ENCODE data around the gene RAMP3. TPM values are rescaled to one million over a fixed set of nuclear protein-coding genes. Genes with fewer than 3 reads are reported as not detected.

The RAMP3 gene
- total RNA-seq, 1 experiment from 2014 or later = not detected

DNA sequence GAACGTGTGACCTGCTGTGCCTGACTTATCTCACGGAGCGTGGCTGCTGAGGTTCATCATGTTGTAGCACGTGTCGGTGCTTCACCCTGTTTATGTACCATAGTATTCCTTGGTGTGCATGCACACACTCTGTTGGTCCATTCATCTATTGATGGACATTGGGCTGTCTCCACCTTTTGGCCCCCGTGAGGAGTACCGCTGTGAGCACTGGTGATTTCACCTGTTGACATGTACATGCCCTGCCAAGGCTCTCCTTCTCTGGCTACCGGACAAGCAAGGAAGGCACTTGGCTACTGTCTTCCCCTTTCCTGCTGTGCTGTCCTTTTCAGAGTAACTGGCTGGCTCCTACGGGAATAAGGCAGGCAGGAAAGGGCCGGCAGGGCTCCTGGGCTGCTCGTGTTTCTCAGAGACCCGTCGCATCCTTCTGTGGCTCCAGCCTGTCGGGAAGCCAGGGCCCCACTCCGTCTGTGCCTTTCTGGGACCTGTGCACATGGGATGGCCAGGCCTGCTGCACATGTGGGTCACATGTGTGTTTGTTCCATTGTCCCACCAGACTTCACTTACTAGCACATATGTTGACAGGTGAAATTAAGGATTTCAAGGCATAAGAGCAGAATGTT, 28.3 kb upstream of the RAMP3 start:
- in situ Hi-C loops (cut with HindIII; ENCODE audit: low pct_unique_long_range_greater_than_20kb, low sequenced_read_pairs) = no loop called here
- DNase-seq (ENCODE audit: low read depth, low spot score) = peak; percentile 31

DNA sequence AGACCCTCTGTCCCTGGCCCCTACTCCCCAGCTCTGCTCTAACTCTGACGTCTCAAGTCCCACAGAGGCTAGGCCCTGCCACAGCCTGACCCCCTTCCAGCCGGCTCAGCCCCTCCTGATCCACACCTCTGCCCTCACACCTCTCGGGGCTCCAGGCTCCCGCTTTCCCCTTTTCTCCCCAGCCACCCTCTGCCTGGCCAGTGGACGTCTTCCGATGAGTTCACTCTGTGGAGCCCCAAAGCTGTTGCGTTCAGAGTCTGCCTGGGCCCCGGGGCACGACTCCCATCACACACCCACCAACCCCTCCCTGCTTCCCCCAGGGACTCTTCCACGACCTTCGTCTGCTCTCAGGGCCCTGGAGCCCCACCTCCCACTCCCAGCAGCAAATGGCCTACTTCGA, 27.7 kb upstream of the RAMP3 start:
- DNase-seq (ENCODE audit: low read depth, low spot score) = no peak
- in situ Hi-C loops (cut with HindIII; ENCODE audit: low pct_unique_long_range_greater_than_20kb, low sequenced_read_pairs) = no loop called here

DNA sequence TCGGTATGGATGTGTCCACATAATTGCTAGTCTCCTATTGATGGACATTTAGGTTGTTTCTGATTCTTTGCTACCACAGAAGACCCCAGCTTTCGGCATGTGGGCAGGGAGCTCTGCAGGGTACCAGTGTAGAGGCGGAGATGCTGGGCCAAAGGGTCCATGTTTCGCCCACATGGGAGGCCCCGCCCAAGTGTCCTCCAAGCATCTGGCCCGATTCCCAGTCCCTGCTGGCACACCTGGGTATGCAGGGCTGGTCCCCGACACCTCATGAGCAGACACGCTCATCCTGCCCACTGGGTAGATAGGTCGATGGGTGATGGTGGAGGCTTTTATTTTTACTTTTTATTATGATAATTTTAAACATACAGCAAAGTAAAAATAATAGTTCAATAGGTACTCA, 26.7 kb upstream of the RAMP3 start:
- in situ Hi-C loops (cut with HindIII; ENCODE audit: low pct_unique_long_range_greater_than_20kb, low sequenced_read_pairs) = no loop called here
- DNase-seq (ENCODE audit: low read depth, low spot score) = no peak

DNA sequence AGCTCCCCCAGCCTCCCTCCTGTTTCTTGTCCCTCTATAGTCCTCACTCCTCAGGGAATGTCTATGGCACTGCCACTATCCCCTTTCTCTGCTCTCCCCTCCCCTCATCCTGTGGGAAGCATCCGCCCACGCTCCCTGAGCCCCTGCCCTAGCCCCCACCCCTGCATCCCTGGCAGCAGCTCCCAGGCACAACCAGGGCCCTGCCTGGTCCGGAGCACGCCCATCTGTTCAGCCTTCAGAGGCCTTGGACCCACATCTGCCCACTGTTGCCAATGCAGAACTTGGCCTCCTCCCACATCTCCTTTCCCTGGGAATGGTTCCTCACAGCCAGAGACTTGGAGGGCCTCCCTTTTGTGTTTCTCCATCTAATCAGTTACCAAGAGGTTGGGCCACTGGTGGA, 25.7 kb upstream of the RAMP3 start:
- DNase-seq (ENCODE audit: low read depth, low spot score) = no peak
- in situ Hi-C loops (cut with HindIII; ENCODE audit: low pct_unique_long_range_greater_than_20kb, low sequenced_read_pairs) = no loop called here

DNA sequence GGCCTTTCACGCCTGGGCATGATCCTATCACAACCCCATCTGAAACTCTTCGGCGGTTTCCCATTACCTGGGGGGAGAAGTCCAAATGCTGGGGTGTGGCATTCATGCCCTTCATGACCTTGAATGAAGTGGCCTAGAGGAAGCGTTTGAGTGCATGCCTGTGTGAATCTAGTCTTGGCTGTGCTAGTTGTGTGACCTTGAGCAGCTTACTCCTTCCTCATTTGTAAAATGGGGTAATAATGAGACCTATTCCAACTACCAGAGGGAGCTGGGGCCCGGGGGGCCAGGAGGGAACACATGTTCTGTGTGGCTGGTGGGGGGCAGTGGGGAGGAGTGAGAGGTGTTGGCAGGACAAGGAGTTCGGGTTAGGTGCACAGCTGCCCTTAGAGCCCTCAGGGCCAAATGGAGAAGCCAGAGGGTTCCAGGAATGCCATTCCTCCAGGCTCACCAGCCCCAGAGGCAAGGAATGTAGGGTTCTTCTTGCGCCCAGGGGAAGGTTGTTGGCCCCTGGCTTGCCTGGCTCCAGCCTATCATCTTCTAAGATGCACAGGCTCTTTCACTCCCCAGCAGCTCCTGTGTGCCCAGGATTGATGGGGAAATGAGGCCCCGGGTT, 24.8 kb upstream of the RAMP3 start:
- in situ Hi-C loops (cut with HindIII; ENCODE audit: low pct_unique_long_range_greater_than_20kb, low sequenced_read_pairs) = no loop called here

DNA sequence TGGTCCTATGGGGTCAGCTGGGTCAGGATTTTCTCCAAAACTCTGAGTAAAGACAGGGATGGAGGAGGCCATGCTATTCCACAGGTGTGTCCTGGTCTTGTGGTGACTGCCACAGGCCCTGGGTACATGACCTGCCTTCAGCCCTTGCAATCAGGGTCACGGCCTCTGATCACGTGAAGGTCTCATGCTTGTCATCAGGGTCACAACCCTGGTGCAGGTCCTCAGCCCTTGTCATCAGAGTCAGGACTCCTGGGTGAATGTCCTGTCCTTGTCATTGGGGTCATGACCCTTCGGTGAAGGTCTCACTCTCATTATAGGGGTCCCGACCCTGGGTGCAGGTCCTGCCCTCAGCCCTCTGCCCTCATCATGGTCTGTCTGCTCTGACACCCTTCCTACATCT, 24.2 kb upstream of the RAMP3 start:
- DNase-seq (ENCODE audit: low read depth, low spot score) = no peak
- in situ Hi-C loops (cut with HindIII; ENCODE audit: low pct_unique_long_range_greater_than_20kb, low sequenced_read_pairs) = no loop called here

More for the DNA sequence above, 24.8 kb upstream of the RAMP3 start:
- no peak for DNase-seq (ENCODE audit: low read depth, low spot score)

DNA sequence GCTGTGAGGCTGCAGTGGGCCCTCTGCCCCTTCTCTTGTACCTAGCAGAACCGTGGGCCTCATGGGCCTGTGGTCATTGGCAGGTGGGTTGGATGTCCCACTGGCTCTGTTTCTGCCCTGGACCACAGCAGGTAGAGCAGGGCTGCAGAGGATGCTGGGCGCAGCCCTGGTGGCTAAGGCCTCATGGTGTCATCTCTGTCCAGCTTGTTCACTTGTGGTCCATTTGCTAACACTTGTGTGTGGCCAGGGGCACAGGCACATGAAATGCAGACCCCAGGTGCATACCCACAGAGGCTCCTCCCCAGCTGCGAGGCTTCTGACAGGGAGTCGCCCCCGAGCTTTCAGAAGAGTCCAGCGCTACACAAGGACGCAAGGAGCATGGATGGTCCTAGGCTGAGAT, 23.7 kb upstream of the RAMP3 start:
- no peak for DNase-seq (ENCODE audit: low read depth, low spot score)
- in situ Hi-C loops (cut with HindIII; ENCODE audit: low pct_unique_long_range_greater_than_20kb, low sequenced_read_pairs) = no loop called here

DNA sequence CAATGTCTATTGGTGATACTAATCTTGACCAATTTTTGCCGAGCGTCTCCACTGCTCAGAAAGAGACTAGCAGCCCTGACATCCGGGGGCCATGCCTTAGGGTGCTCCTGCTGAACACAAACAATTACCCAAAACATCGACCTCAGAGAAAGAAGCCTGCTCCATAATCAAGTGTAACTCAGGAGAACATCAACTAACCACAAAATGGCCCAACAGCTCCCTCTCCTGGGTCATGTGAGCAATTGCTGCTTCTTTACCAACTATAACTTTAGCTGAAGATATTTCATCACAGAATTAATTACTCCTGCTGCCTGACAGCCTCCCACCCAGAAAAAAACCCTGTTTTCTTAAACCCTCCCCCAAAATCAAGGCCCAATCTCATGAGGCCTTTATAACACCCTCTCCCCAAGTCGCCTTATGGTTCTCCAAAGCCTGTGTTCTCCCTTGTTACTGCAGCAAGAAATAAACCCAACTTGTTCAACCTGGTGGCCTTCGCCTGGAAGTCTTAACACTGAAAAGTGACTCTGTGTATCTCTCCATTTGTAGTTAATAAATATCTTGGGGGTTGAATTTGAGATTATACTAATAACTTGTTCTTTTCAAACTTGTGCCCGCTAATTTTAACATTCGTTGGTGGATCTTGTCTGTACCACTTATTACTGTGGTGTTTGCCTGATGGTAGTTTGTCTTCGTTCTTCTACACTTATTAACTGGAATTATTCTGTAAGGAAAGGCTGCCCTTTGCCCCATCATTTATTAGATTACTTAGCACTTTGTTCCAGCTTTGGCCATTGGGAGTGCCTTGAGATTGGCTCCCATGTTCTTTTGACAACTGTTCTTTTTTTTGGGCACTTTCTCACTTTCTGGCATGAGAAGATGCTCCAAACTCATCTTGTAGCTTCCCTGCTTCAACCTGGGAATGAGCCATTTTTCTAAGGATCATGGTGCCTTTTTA, 21.2 kb upstream of the RAMP3 start:
- in situ Hi-C loops (cut with HindIII; ENCODE audit: low pct_unique_long_range_greater_than_20kb, low sequenced_read_pairs) = no loop called here

DNA sequence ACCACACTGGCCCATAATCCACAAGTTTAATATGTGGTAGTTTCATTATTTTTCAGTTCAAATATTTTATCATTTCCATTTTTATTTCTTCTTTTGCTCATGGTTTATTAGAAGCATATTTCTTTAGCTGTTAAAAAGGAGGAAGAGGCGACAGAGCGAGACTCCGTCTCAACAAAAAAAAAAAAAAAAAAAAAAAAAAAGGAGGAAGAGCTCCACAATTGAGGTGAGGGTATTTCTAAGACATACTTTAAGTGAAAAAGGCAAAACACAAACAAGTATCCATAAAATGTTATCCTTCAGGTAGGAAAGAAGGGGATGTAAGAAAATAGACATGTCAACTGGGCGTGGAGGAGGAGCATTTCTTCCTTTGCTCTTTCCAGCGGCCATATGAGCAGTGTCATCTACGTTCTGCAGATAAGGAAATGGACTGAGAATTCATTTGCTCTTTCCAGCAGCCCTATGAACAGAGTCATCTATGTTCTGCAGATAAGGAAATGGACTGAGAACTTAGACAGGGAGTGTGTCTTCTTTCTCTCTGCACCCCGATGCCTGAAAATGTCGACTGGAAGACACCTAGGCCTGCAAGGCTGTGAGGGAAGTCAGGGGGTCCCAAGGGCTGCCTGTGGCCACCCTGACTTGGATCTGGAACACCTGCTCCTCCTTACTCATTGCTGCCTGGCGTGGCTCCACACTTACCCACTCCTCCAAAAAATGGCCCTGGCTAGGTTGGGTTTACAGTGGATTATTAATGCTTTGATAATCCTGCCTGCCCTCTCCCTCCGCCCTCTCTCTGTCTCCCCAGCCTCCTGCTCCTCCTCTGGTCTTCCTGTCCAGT, 18.9 kb upstream of the RAMP3 start:
- in situ Hi-C loops (cut with HindIII; ENCODE audit: low pct_unique_long_range_greater_than_20kb, low sequenced_read_pairs) = no loop called here
- no peak for DNase-seq (ENCODE audit: low read depth, low spot score)

More for the DNA sequence above, 21.2 kb upstream of the RAMP3 start:
- peak; percentile 89 for DNase-seq (ENCODE audit: low read depth, low spot score)

DNA sequence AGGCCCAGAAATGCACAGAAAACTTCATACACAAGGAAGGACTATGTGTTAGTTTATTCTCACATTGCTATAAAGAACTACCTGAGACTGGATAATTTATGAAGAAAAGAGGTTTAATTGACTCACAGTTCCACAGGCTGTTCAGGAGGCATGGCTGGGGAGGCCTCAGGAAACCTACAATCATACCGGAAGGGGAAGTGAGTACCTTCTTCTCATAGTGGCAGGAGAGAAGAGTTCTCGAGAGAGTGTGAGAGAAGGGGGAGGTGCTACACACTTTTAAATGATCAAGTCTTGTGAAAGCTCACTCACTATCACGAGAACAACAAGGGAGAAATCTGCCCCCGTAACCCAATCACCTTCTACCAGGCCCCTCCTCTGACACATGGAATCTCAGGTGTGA, 16.8 kb upstream of the RAMP3 start:
- DNase-seq (ENCODE audit: low read depth, low spot score) = no peak
- in situ Hi-C loops (cut with HindIII; ENCODE audit: low pct_unique_long_range_greater_than_20kb, low sequenced_read_pairs) = no loop called here

DNA sequence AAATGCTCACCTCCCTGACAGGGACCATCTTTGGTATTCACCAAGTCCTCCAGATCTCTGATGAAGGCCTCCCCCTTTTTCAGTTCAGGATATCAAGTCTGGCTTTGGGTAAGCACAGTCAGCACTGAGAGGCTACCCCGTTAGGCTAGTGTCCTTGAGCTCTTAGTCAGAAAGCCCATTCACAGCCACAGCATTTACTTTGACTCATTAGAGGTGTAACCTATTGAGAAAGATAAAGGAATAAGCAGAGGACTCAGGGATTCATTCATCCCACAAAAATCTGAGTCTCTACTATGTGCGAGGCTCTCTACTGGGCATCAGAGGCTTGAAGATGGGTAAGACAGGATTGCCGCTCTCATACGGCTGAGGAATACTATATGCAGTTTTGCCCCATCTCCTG, 14.0 kb upstream of the RAMP3 start:
- in situ Hi-C loops (cut with HindIII; ENCODE audit: low pct_unique_long_range_greater_than_20kb, low sequenced_read_pairs) = no loop called here
- DNase-seq (ENCODE audit: low read depth, low spot score) = no peak

DNA sequence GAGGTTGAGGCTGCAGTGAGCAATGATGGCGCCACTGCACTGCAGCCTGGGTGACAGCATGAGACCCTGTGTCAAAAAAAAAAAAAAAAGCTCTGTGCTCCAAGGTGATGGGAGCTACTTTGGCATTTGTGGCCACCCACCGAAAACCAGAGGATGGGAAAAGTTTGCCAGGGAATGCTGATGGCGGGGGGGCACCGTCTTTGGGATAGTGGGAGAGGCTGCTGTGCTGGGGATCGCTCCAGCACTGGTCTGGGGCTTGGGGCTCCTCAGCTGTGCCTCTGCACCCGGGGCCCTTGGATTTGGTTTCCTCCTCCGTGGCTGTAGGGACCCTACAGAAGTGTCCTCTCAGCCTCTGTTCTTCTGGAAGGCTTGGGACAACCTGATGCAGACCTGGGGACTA, 11.7 kb upstream of the RAMP3 start:
- in situ Hi-C loops (cut with HindIII; ENCODE audit: low pct_unique_long_range_greater_than_20kb, low sequenced_read_pairs) = no loop called here
- no peak for DNase-seq (ENCODE audit: low read depth, low spot score)

DNA sequence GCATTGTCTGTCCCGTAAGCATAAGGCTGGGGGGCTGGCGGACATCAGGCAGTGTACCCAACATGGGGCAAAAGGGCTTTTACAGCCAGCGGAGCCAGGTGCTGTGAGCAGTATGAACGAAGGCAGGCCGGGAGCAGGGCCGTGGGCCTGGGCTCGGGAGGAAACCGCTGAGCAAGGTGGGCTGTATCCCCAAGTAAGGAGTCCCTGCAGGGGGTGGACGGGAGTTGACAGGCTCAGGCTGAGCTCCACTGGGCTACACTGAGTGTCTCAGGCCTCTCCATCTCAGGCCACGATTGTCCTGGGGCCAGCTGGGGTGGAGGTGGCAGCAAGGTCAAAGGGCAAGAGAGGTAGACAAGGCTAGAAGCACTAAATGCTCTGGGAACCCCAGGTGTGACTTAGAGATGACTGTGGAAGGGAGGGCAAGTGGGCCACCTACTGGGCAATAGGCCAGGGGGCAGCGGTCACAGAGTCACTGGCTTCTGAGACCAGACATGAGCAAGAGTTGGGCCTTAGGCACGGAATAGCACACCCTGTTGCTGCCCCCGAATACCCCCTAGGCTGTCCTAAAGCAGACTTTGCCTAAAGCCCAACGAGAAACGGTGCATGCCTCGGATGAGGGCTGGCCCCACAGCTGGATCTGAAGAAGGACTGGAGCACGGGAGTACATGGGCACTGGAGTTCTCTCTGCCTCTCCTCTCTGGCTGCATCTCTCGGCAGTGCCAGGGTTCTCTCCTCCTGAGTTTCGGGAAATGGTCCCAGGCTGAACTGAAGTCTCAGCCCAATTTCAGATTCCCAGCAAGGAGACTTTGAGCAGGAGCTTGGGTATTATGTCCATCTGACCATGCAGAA, 10.8 kb upstream of the RAMP3 start:
- in situ Hi-C loops (cut with HindIII; ENCODE audit: low pct_unique_long_range_greater_than_20kb, low sequenced_read_pairs) = no loop called here
- DNase-seq (ENCODE audit: low read depth, low spot score) = no peak

DNA sequence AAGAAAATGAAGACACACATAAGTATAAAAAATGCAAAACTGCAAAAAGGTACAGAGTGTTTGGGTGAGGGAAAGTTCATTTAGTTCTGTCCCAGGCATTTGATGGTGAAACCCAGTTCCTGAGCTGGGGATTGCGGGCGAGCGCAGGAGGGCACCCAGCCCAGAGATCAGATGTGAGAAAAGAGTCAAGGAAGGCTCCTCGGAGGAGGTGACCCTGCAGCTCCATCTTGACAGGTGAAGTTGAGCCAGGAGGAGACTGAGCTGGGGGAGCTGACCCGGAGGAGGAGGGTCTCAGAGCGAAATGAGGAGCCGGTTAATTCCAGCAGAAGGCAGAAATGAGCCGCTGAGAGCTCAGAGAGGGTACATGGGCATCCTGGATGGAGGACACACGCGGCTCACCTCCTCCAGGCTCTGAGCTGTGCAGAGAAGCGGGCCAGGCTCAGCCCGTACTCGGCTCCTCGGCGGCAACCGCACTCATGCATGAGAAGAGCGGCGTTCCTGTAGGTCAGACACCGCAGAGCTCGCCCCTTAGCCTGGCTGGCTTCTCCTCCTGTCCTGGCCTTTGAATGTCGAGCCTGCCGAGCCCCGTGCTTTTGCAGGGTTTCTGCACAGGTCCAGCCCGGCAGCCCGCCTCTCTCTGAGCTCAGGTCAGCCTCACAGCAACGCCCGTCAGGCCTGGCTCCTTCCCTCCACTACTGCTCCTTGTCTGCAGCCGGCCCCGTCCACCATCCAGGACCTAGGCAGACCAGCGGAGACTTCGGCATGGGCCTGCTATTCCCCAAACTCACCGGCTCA, 9.5 kb upstream of the RAMP3 start:
- in situ Hi-C loops (cut with HindIII; ENCODE audit: low pct_unique_long_range_greater_than_20kb, low sequenced_read_pairs) = no loop called here
- DNase-seq (ENCODE audit: low read depth, low spot score) = no peak

DNA sequence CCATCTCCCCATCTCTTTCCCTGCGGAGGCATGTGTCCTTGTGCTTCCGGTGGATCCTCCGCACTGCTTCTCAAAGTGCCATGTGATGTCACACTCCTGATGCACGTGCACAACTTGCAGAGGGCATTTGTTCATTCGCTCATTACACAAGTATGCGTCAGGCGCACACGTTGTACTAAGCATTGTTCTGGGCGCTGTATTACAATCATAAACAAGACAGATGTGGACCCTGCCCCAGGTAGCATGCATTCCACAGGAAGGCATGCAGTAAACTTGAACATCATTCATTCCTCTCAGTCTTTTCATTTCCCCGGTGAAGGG, 9.0 kb upstream of the RAMP3 start:
- in situ Hi-C loops (cut with HindIII; ENCODE audit: low pct_unique_long_range_greater_than_20kb, low sequenced_read_pairs) = no loop called here
- DNase-seq (ENCODE audit: low read depth, low spot score) = no peak

DNA sequence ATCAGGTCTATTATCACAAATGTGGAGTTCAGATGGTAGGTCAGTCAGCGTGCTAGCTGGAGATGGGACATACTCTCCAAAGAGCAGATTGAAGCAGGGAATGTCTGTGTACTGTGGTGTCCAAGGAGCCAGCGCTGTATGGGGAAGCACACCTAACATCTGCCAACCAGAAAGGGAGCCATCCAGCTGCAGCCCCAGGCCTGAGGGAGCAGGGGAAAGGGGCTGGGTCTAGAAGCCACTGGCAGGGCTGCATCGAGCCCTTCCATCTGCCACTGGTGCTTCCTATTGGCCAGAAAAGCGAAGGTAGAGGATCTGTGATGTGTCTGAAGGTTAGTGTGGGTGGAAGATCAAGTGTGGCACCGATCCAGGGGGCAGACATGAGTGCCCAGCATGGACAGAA, 8.0 kb upstream of the RAMP3 start:
- in situ Hi-C loops (cut with HindIII; ENCODE audit: low pct_unique_long_range_greater_than_20kb, low sequenced_read_pairs) = no loop called here
- no peak for DNase-seq (ENCODE audit: low read depth, low spot score)

DNA sequence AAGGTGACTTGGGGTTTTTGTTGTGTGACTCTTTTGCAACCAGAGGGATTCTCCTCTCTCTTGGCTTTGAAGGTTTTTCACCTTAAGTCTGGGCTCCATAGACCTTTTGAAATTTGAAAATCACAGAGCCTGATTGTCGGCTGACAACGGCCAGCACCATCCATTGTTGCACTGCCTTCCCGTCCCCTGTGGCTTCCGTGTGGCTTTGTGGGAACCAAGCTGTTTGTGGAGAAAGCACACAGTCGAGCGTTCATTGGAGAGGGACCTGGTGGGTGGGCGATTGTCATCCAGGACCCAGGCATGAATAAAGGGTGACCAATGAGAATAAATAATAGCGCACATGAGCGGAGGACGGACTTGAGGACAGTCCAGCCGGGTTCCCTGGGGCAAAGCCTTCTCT, 7.4 kb upstream of the RAMP3 start:
- in situ Hi-C loops (cut with HindIII; ENCODE audit: low pct_unique_long_range_greater_than_20kb, low sequenced_read_pairs) = no loop called here
- DNase-seq (ENCODE audit: low read depth, low spot score) = no peak

All from SK-MEL-5 (cell line).